Peyer's patch (tissue), 4 donors: ENCODE data around the gene SGIP1.

Source experiments
- CTCF ChIP-seq, 6 experiments: fragments of 450-650 bp in 4 of 6; fragments of 200-600 bp in 2 of 6; sonication (generic) in 1 of 6; IDR thresholded peaks; one replicate each; pipeline ENCODE4 v1.5.1; 2017 to 2019; ENCODE audit warnings: antibody characterized with exemption in 6 of 6, mild to moderate bottlenecking in 3 of 6, moderate library complexity in 1 of 6
- POLR2A ChIP-seq, 2 donors: fragments of 450-650 bp; IDR thresholded peaks; one replicate each; pipeline ENCODE4 v1.5.1; 2017; ENCODE audit warnings: antibody characterized with exemption in 2 of 2, mild to moderate bottlenecking in 2 of 2, moderate library complexity in 2 of 2

DNA sequence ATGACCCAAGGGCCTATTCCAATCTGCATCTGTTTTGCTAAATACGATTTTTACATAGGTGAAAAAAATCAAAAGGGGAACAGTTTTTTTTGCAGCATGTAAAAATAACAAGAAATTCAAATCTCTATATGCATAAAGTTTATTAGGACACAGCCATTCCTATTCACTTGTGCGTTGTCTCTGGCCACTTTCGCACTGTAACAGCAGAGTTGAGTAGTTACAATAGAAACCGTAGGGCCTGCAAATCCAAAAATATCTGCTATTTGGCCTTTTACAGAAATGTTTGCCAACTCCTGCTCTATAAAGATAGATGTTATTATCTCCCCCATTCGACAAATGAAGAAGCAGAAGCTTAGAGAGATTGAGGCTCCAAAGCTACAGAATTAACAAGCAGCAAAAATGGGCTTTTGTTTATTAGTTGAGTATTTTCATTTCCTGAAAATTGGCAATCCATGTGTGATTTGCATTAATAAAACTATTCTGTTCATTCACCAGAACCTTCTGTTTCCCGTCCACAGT, 223.8 kb downstream of the SGIP1 start:
- TF ChIP-seq CTCF (IDR thresholded peaks at IDR 0.05) (no peak), POLR2A (IDR thresholded peaks at IDR 0.05) (no peak)
